Chondrocyte (in vitro differentiated cells): ENCODE results near the gene CTNNA2. TPM values are rescaled to one million over a fixed set of nuclear protein-coding genes. Genes with fewer than 3 reads are reported as not detected.
A peak's percentile ranks its signal among the peaks of the same experiment; 100 is the strongest.

Experiments used
- DNase-seq: peaks from one replicate; pipeline ENCODE4 v3.0.0; 2021; ENCODE audit warnings: mixed read lengths, low spot score
- H3K27ac Mint-ChIP-seq: one replicate; pipeline ENCODE4 v1.8.0; 2021; ENCODE audit warnings: mild to moderate bottlenecking, moderate library complexity, mixed read lengths; ENCODE audit not compliant: unreplicated experiment
- H3K27me3 Mint-ChIP-seq: 2 replicates; pipeline ENCODE4 v1.8.0; 2021; ENCODE audit warnings: low read depth, mixed read lengths
- H3K36me3 Mint-ChIP-seq: 2 replicates; pipeline ENCODE4 v1.8.0; 2021; ENCODE audit warnings: low read depth, mixed read lengths
- H3K4me1 Mint-ChIP-seq: 2 replicates; pipeline ENCODE4 v1.8.0; 2021; ENCODE audit warnings: low read depth, mild to moderate bottlenecking, mixed read lengths
- H3K4me3 Mint-ChIP-seq: one replicate; pipeline ENCODE4 v1.8.0; 2021; ENCODE audit warnings: mild to moderate bottlenecking, moderate library complexity, mixed read lengths; ENCODE audit not compliant: unreplicated experiment
- H3K9me3 Mint-ChIP-seq: 2 replicates; pipeline ENCODE4 v1.8.0; 2021; ENCODE audit warnings: low read depth, mixed read lengths
- total RNA-seq: library from RNA; stranded (reverse); gene quantifications from 3 replicates; pipeline ENCODE4 v1.2.1, GENCODE V29; 2021
- TF ChIP-seq, protein P1 (sequence below): fragments of 200-600 bp; sonication (generic); IDR thresholded peaks from 2 replicates; pipeline ENCODE4 v1.5.0; 2021; ENCODE audit warnings: antibody characterized with exemption, mild to moderate bottlenecking, moderate library complexity

CTNNA2 gene
- total RNA-seq, 1 donor from 2014 or later, result not detected

DNA sequence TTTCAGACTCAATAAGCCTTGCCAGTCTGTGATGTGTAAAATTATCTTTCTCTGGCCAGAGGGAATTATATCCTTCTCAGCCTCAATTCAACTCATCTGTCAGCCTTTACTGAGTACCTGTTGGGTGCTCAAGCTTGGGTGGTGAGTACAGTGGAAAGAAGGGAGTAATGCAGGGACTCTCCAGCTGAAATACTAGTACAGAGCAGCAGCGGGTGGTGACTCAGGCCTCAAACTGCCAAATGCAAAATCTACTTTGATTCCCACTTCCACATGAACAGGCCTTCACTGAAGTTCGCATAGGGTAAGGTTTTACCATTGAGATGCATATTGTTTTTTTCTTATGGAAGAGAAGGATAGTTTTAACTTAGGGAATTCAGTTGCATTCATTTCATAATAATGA is 464.9 kb downstream of the CTNNA2 start:
- Mint-ChIP-seq H3K36me3 (no peaks in the 10 kb centered on the region), H3K27ac (peak overlapping the region; percentile 34), H3K4me3 (no peak overlapping the region), H3K9me3 (no peaks in the 10 kb centered on the region), H3K4me1 (no peaks in the 10 kb centered on the region), H3K27me3 (peaks cover 9% of the 10 kb centered on the region)
- TF ChIP-seq, protein P1, sequence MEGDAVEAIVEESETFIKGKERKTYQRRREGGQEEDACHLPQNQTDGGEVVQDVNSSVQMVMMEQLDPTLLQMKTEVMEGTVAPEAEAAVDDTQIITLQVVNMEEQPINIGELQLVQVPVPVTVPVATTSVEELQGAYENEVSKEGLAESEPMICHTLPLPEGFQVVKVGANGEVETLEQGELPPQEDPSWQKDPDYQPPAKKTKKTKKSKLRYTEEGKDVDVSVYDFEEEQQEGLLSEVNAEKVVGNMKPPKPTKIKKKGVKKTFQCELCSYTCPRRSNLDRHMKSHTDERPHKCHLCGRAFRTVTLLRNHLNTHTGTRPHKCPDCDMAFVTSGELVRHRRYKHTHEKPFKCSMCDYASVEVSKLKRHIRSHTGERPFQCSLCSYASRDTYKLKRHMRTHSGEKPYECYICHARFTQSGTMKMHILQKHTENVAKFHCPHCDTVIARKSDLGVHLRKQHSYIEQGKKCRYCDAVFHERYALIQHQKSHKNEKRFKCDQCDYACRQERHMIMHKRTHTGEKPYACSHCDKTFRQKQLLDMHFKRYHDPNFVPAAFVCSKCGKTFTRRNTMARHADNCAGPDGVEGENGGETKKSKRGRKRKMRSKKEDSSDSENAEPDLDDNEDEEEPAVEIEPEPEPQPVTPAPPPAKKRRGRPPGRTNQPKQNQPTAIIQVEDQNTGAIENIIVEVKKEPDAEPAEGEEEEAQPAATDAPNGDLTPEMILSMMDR, result no peak
- no peak for DNase-seq

DNA sequence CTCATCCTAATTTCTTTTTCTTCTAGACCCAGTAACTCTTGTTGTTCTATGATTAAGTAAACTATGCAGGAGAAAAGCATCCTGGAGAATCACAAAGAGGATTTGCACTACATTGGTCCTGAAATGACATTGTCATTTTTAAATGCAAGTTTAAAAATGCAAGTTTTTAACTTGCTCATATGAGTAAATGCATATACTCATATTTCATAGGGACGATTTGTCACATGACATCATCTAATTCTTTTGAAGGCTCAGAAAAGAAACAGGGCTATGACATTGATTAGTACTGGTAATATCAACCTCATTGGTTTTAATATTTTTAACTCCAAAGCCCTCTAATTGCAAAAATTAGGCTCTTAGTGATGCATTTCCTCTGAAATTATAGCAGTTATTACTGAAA is 467.3 kb downstream of the CTNNA2 start:
- Mint-ChIP-seq H3K36me3 (no peaks in the 10 kb centered on the region), H3K27ac (no peak overlapping the region), H3K27me3 (peaks cover 10% of the 10 kb centered on the region), H3K4me1 (no peaks in the 10 kb centered on the region), H3K4me3 (no peak overlapping the region), H3K9me3 (no peaks in the 10 kb centered on the region)
- DNase-seq, result no peak
- TF ChIP-seq, protein P1, result no peak

DNA sequence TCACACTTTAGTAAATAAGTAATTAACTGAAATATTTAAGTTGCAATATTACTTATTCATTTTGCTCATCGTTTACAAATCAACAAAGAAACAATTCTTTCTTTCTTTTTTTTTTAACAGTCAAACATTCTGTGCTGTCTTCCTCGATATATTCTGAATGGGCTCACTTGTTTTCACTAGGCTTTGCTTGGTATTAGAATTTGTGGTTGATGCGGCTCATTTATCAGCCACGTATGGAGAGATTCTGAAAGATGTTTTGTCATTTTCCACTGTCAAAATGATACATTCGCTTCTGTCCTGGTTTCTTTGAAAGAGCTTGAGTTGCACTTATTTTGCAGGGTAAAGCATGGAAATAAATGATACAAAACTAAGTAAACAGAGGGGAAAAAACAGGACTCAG is 468.0 kb downstream of the CTNNA2 start:
- TF ChIP-seq, protein P1, result no peak
- Mint-ChIP-seq H3K27ac (no peak overlapping the region), H3K4me1 (no peaks in the 10 kb centered on the region), H3K36me3 (no peaks in the 10 kb centered on the region), H3K9me3 (no peaks in the 10 kb centered on the region), H3K4me3 (no peak overlapping the region), H3K27me3 (peaks cover 10% of the 10 kb centered on the region)
- DNase-seq, result no peak

DNA sequence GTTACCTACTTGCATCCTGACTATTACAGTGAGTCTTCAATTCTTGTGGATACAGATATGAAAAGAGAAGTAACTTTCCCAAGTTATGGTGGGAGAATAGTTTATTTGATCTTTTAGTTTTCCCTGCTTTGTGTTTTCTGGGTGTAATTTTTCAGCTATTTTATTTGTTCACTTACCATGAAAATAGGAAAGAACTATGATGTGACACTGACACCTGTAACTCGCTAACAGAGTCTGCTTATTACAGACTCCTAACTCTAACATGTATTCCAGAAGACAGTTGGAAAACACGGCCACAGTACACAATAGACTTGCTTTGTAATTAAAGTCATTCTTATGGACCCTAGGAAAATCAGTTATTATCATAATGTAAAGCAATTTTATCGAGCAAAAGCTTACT is 468.5 kb downstream of the CTNNA2 start:
- Mint-ChIP-seq H3K4me1 (no peaks in the 10 kb centered on the region), H3K9me3 (no peaks in the 10 kb centered on the region), H3K27me3 (peaks cover 10% of the 10 kb centered on the region), H3K4me3 (no peak overlapping the region), H3K27ac (no peak overlapping the region), H3K36me3 (no peaks in the 10 kb centered on the region)
- no peak for DNase-seq
- TF ChIP-seq, protein P1, result no peak

DNA sequence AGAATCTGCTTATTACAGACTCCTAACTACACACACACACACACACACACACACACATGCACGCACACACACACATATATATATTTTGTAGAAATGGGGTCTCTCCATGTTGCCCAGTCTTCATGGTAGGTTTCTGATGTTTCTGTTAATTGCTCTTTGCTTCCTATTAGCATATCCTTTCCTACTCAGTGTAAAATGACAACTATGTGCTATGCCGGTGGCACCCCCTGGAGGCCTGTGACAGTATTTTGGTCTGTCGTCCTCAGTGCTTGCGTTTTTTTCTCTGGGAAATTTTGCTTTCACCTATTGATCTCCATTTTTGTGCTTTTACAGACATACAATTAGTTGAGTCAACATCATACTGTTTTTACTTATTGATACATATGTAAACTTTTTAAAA is 469.6 kb downstream of the CTNNA2 start:
- Mint-ChIP-seq H3K4me1 (no peaks in the 10 kb centered on the region), H3K9me3 (no peaks in the 10 kb centered on the region), H3K27me3 (peaks cover 10% of the 10 kb centered on the region)

More for the DNA sequence above, 469.6 kb downstream of the CTNNA2 start:
- TF ChIP-seq, protein P1, result peak; percentile 47
- no peak for DNase-seq
- Mint-ChIP-seq H3K27ac (no peak overlapping the region), H3K36me3 (no peaks in the 10 kb centered on the region), H3K4me3 (no peak overlapping the region)
